SK-N-SH (cell line): ENCODE results near the gene INSYN2B. TPM values are rescaled to one million over a fixed set of nuclear protein-coding genes. Genes with fewer than 3 reads are reported as not detected.

Source experiments
- CTCF ChIA-PET: fragments of 300-600, 350-600 bp; formaldehyde crosslinking; extraction: SDS; loops from one replicate; lab custom pipeline; 2021; lab: Yijun Ruan, JAX
- POLR2A ChIA-PET: fragments of 350-600 bp; sonication (Branson Sonifier 250); formaldehyde crosslinking; extraction: SDS; loops from one replicate; lab custom pipeline; 2020; ENCODE audit warnings: antibody characterized with exemption, inconsistent platforms; lab: Yijun Ruan, JAX
- DNase-seq: peaks from one replicate; pipeline ENCODE4 v3.0.0; 2012
- H2AFZ ChIP-seq: fragments of 200-600 bp; sonication (generic); 2 replicates; pipeline ENCODE4 v1.8.1; 2016; ENCODE audit warnings: antibody characterized with exemption, mild to moderate bottlenecking, low read depth
- H3F3A ChIP-seq: fragments of 200-600 bp; sonication (generic); replicated peaks from 2 replicates; pipeline ENCODE3; 2016; ENCODE audit warnings: antibody characterized with exemption, mild to moderate bottlenecking; ENCODE audit not compliant: insufficient read depth
- H3K27ac ChIP-seq, 2 experiments: fragments of 200-500 bp in 1 of 2; fragments of 200-600 bp in 1 of 2; sonication (Bioruptor generic) in 1 of 2; sonication (generic), shearing (Covaris generic) in 1 of 2; 2 replicates each; pipeline versions ENCODE4 v1.5.1 to v1.6.1; 2014 to 2016; ENCODE audit warnings: low read depth in 2 of 2, inconsistent platforms in 1 of 2, low read length in 1 of 2, mild to moderate bottlenecking in 1 of 2, mixed read lengths in 1 of 2
- H3K27me3 ChIP-seq: fragments of 200-600 bp; sonication (generic), shearing (Covaris generic); 2 replicates; pipeline ENCODE4 v1.6.1; 2016; ENCODE audit warnings: mixed run types; ENCODE audit not compliant: insufficient read depth
- H3K36me3 ChIP-seq, 2 experiments: fragments of 200-500 bp in 1 of 2; fragments of 200-600 bp in 1 of 2; sonication (Bioruptor generic) in 1 of 2; sonication (generic) in 1 of 2; replicated peaks in 1 of 2; 2 replicates each; pipeline versions ENCODE3 to v1.5.1; 2014 to 2016; ENCODE audit warnings: low read length in 1 of 2, mild to moderate bottlenecking in 1 of 2; ENCODE audit not compliant: insufficient read depth in 2 of 2, control insufficient read depth in 1 of 2
- H3K4me1 ChIP-seq, 2 experiments: fragments of 200-500 bp in 1 of 2; fragments of 200-600 bp in 1 of 2; sonication (Bioruptor generic) in 1 of 2; sonication (generic), shearing (Covaris generic) in 1 of 2; 2 replicates each; pipeline versions ENCODE4 v1.5.1 to v1.6.1; 2014 to 2016; ENCODE audit warnings: low read depth in 1 of 2, low read length in 1 of 2, mixed run types in 1 of 2; ENCODE audit not compliant: insufficient read depth in 2 of 2, control insufficient read depth in 1 of 2
- H3K4me2 ChIP-seq: fragments of 200-600 bp; sonication (generic), shearing (Covaris generic); 2 replicates; pipeline ENCODE4 v1.6.1; 2017; ENCODE audit warnings: mixed run types
- H3K4me3 ChIP-seq, 2 experiments: fragments of 200-500 bp in 1 of 2; fragments of 200-600 bp in 1 of 2; sonication (Bioruptor generic) in 1 of 2; sonication (generic), shearing (Covaris generic) in 1 of 2; 2 replicates each; pipeline versions ENCODE4 v1.5.1 to v1.8.1; 2014 to 2016; ENCODE audit warnings: low read depth in 2 of 2, inconsistent platforms in 1 of 2, low read length in 1 of 2, mild to moderate bottlenecking in 1 of 2, mixed read lengths in 1 of 2, moderate library complexity in 1 of 2
- H3K79me2 ChIP-seq: fragments of 200-600 bp; sonication (generic); 2 replicates; pipeline ENCODE4 v1.8.1; 2017; ENCODE audit warnings: mild to moderate bottlenecking; ENCODE audit not compliant: insufficient read depth
- H3K9ac ChIP-seq: fragments of 200-600 bp; sonication (generic); 2 replicates; pipeline ENCODE4 v1.6.1; 2017; ENCODE audit warnings: mixed run types
- H3K9me2 ChIP-seq: fragments of 200-600 bp; sonication (generic); 2 replicates; pipeline ENCODE4 v1.6.1; 2017; ENCODE audit warnings: mixed run types
- H3K9me3 ChIP-seq: fragments of 200-600 bp; sonication (generic); 2 replicates; pipeline ENCODE4 v1.6.1; 2017; ENCODE audit warnings: mixed run types, mild to moderate bottlenecking, moderate library complexity
- H4K20me1 ChIP-seq: fragments of 200-600 bp; sonication (generic); 2 replicates; pipeline ENCODE4 v1.6.1; 2017; ENCODE audit warnings: mild to moderate bottlenecking, mixed run types; ENCODE audit not compliant: insufficient read depth
- CHD2 ChIP-seq: fragments of 150-350 bp; IDR thresholded peaks from 2 replicates; pipeline ENCODE4 v1.6.1; 2018; ENCODE audit warnings: low read length; ENCODE audit not compliant: partially characterized antibody
- EP300 ChIP-seq, 2 experiments: IDR thresholded peaks; 2 replicates each; pipeline versions ENCODE4 v1.4.0 to v1.6.1; 2012; ENCODE audit warnings: borderline replicate concordance in 1 of 2, low read depth in 1 of 2, low read length in 1 of 2
- EZH2phosphoT487 ChIP-seq: fragments of 200-600 bp; sonication (generic); IDR thresholded peaks from 2 replicates; pipeline ENCODE4 v1.6.1; 2017; ENCODE audit warnings: low read depth, mixed run types, mild to moderate bottlenecking, antibody characterized with exemption, moderate library complexity, borderline replicate concordance
- FOSL2 ChIP-seq: IDR thresholded peaks from 2 replicates; pipeline ENCODE4 v1.4.0; 2012; ENCODE audit warnings: low read depth, mild to moderate bottlenecking, moderate library complexity, borderline replicate concordance
- FOXM1 ChIP-seq: IDR thresholded peaks from 2 replicates; pipeline ENCODE4 v1.4.0; 2012; ENCODE audit warnings: low read depth, mild to moderate bottlenecking
- GABPA ChIP-seq: IDR thresholded peaks from 2 replicates; pipeline ENCODE4 v1.4.0; 2012; ENCODE audit warnings: low read depth, mild to moderate bottlenecking
- NFIC ChIP-seq: IDR thresholded peaks from 2 replicates; pipeline ENCODE4 v1.4.0; 2012; ENCODE audit warnings: borderline replicate concordance
- RAD21 ChIP-seq: IDR thresholded peaks from 2 replicates; pipeline ENCODE4 v1.6.1; 2012; ENCODE audit warnings: mild to moderate bottlenecking, low read length
- RCOR1 ChIP-seq: fragments of 150-350 bp; IDR thresholded peaks from 2 replicates; pipeline ENCODE4 v1.6.1; 2017; ENCODE audit warnings: antibody characterized with exemption, low read length
- RFX5 ChIP-seq: IDR thresholded peaks from 2 replicates; pipeline ENCODE4 v1.6.1; 2012; ENCODE audit warnings: mild to moderate bottlenecking, improper control_type of control experiment, low read length
- RXRA ChIP-seq: IDR thresholded peaks from 2 replicates; pipeline ENCODE4 v1.4.0; 2012; ENCODE audit warnings: low read depth, mild to moderate bottlenecking, borderline replicate concordance
- SMC3 ChIP-seq: IDR thresholded peaks from 2 replicates; pipeline ENCODE4 v1.6.1; 2012; ENCODE audit warnings: low read depth, low read length, improper control_type of control experiment
- TAF1 ChIP-seq: IDR thresholded peaks from 2 replicates; pipeline ENCODE4 v1.6.1; 2012; ENCODE audit warnings: low read depth, mild to moderate bottlenecking, low read length, moderate library complexity, borderline replicate concordance
- TCF12 ChIP-seq: IDR thresholded peaks from 2 replicates; pipeline ENCODE4 v1.4.0; 2012
- WGBS: methylation state at CpG from one replicate; pipeline ENCODE4 v1.1.6; 2017; ENCODE audit warnings: low lambda C conversion rate; 5-methylcytosine and 5-hydroxymethylcytosine counted together
- polyA plus RNA-seq, 3 experiments: library from polyadenylated mRNA; depleted of rRNA; stranded (reverse); fragments of >200 nt; gene quantifications; 2 replicates each; pipeline ENCODE4 v1.2.3, GENCODE V29; 2012
- TF ChIP-seq, protein P1 (sequence below): IDR thresholded peaks from 2 replicates; pipeline ENCODE4; 2012
- TF ChIP-seq, protein P2 (sequence below): fragments of 150-350 bp; IDR thresholded peaks from 2 replicates; pipeline ENCODE4 v1.6.1; 2016; ENCODE audit warnings: mild to moderate bottlenecking, low read depth, low read length
- TF ChIP-seq, protein P3 (sequence below): fragments of 200-600 bp; sonication (generic); IDR thresholded peaks from 2 replicates; pipeline ENCODE4 v1.6.1; 2017; ENCODE audit warnings: antibody characterized with exemption, mild to moderate bottlenecking, moderate library complexity
- TF ChIP-seq, protein P4 (sequence below): fragments of 150-350 bp; IDR thresholded peaks from 2 replicates; pipeline ENCODE4 v1.6.1; 2017; ENCODE audit warnings: antibody characterized with exemption, low read length, low read depth, borderline replicate concordance
- TF ChIP-seq, protein P5 (sequence below): IDR thresholded peaks from 2 replicates; pipeline ENCODE4 v1.4.0; 2012; ENCODE audit warnings: low read depth, borderline replicate concordance

INSYN2B gene
- polyA plus RNA-seq, 1 of the 3 experiments (the other 2 are of a cell fraction) = 9.2 TPM

DNA sequence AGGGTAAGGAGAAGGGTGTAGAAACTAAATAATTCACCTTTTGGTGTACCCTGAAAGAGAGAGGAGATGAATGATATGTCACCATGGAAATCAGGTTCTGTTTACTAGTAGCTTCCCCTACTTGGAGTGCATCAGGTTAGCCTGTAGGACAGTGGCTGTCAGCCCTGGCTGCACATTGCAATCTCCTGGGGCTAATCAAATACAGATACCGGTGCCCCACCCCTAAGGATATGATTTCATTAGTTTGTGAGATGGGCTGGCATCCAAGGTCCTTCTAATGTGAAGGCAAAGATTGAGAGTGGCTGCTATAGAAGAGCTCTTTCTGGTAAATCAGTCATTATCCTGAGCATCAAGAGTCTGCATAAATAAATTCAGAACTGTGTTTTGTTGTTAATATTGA lies 47.2 kb downstream of the INSYN2B start (continued):
- TF ChIP-seq, protein P1, sequence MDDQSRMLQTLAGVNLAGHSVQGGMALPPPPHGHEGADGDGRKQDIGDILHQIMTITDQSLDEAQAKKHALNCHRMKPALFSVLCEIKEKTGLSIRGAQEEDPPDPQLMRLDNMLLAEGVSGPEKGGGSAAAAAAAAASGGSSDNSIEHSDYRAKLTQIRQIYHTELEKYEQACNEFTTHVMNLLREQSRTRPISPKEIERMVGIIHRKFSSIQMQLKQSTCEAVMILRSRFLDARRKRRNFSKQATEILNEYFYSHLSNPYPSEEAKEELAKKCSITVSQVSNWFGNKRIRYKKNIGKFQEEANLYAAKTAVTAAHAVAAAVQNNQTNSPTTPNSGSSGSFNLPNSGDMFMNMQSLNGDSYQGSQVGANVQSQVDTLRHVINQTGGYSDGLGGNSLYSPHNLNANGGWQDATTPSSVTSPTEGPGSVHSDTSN = no peak
- TF ChIP-seq, protein P2, sequence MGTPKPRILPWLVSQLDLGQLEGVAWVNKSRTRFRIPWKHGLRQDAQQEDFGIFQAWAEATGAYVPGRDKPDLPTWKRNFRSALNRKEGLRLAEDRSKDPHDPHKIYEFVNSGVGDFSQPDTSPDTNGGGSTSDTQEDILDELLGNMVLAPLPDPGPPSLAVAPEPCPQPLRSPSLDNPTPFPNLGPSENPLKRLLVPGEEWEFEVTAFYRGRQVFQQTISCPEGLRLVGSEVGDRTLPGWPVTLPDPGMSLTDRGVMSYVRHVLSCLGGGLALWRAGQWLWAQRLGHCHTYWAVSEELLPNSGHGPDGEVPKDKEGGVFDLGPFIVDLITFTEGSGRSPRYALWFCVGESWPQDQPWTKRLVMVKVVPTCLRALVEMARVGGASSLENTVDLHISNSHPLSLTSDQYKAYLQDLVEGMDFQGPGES = no peak
- no peak for TF ChIP-seq EZH2phosphoT487
- TF ChIP-seq, protein P3, sequence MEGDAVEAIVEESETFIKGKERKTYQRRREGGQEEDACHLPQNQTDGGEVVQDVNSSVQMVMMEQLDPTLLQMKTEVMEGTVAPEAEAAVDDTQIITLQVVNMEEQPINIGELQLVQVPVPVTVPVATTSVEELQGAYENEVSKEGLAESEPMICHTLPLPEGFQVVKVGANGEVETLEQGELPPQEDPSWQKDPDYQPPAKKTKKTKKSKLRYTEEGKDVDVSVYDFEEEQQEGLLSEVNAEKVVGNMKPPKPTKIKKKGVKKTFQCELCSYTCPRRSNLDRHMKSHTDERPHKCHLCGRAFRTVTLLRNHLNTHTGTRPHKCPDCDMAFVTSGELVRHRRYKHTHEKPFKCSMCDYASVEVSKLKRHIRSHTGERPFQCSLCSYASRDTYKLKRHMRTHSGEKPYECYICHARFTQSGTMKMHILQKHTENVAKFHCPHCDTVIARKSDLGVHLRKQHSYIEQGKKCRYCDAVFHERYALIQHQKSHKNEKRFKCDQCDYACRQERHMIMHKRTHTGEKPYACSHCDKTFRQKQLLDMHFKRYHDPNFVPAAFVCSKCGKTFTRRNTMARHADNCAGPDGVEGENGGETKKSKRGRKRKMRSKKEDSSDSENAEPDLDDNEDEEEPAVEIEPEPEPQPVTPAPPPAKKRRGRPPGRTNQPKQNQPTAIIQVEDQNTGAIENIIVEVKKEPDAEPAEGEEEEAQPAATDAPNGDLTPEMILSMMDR = no peak

DNA sequence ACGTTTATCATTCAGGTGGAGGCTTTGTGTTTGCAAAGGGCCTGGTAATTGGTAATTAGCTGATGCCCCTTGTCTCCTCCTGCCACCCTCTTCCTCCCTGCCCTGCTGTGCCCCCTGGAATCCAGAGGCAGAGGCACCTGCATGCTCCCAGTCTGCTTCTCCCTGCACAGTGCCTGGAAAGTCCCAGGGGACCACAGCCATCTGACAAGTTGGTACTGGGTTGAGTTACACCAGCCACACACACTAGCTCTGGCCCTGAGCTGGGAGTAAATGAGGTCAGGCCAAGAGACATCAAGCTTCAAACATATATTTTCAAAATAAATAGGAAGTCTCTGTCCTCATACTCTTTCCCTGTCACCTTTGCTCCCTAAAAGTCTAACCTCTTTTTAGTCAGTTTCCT lies 56.3 kb downstream of the INSYN2B start:
- 100% methylated on average over 1 of the region's 1 CpG for WGBS
- no peak overlapping the region for H3K9ac ChIP-seq
- CTCF ChIA-PET = interaction anchor here (3.4 kb wide), 1 partner anchor 57 kb away, joined by 14 read pairs; the partner anchor contains the start of gene INSYN2B

More for the DNA sequence above, 56.3 kb downstream of the INSYN2B start:
- Histone ChIP-seq H4K20me1 (no peaks in the 10 kb centered on the region), H3K4me3 (no peak overlapping the region), H3K9me2 (no peaks in the 10 kb centered on the region), H3K27ac (no peak overlapping the region), H2AFZ (no peak overlapping the region), H3K27me3 (no peaks in the 10 kb centered on the region), H3K4me1 (peaks cover 3 to 11% of the 10 kb centered on the region in 2 experiments; a peak in 3 of 4 replicates), H3K9me3 (no peaks in the 10 kb centered on the region), H3F3A (no peaks in the 10 kb centered on the region), H3K79me2 (peaks cover 6% of the 10 kb centered on the region), H3K36me3 (peaks cover 0 to 25% of the 10 kb centered on the region in 2 experiments), H3K4me2 (no peak overlapping the region)
- DNase-seq = no peak
- POLR2A ChIA-PET = no interaction called here
- TF ChIP-seq TCF12 (no peak), RAD21 (no peak), CHD2 (no peak), EP300 (IDR thresholded peaks at IDR 0.05; ENCODE audit: borderline replicate concordance in 1 of 2, low read depth in 1 of 2, low read length in 1 of 2) (no peak), RXRA (no peak), RCOR1 (no peak), RFX5 (no peak), FOSL2 (no peak), NFIC (no peak), FOXM1 (no peak), TAF1 (no peak), SMC3 (no peak), GABPA (no peak)
- TF ChIP-seq, protein P4, sequence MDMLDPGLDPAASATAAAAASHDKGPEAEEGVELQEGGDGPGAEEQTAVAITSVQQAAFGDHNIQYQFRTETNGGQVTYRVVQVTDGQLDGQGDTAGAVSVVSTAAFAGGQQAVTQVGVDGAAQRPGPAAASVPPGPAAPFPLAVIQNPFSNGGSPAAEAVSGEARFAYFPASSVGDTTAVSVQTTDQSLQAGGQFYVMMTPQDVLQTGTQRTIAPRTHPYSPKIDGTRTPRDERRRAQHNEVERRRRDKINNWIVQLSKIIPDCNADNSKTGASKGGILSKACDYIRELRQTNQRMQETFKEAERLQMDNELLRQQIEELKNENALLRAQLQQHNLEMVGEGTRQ = no peak
- TF ChIP-seq, protein P2 = no peak
- TF ChIP-seq, protein P5, sequence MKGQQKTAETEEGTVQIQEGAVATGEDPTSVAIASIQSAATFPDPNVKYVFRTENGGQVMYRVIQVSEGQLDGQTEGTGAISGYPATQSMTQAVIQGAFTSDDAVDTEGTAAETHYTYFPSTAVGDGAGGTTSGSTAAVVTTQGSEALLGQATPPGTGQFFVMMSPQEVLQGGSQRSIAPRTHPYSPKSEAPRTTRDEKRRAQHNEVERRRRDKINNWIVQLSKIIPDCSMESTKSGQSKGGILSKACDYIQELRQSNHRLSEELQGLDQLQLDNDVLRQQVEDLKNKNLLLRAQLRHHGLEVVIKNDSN = no peak
- TF ChIP-seq, protein P1 = no peak
- TF ChIP-seq, protein P3 = no peak
